Measurements from ENCODE around the gene RAI2. TPM values are rescaled to one million over a fixed set of nuclear protein-coding genes. Genes with fewer than 3 reads are reported as not detected.
A peak's percentile ranks its signal among the peaks of the same experiment; 100 is the strongest.

RAI2 gene
- total and polyA plus RNA-seq, 9 donors = 26.5 to 72.9 (median 43.6) TPM

- Histone ChIP-seq H3K4me3 (no peak overlapping the region), H3K27me3 (no peaks in the 10 kb centered on the region), H3K27ac (no peak overlapping the region), H3K36me3 (no peaks in the 10 kb centered on the region), H3K4me1 (ENCODE audit: insufficient read depth) (peaks cover 5% of the 10 kb centered on the region), H3K9me3 (no peaks in the 10 kb centered on the region)
- DNase-seq = no peak
- WGBS, 3 donors = 14 to 27% (median 24%) methylated on average over 3 of the region's 3 CpGs
- TF ChIP-seq POLR2A (IDR thresholded peaks at IDR 0.05) = no peak
- no peak for TF ChIP-seq EP300 (IDR thresholded peaks at IDR 0.05)
- no peak for TF ChIP-seq CTCF (IDR thresholded peaks at IDR 0.05)
- intact Hi-C loops (cut with DNase I) = no loop called here
Observed at GRCh38 chrX:17814557-17814956, 46.5 kb downstream of the RAI2 start.

- Histone ChIP-seq H3K4me1 (ENCODE audit: insufficient read depth) (peaks cover 5% of the 10 kb centered on the region), H3K9me3 (no peaks in the 10 kb centered on the region), H3K27me3 (no peaks in the 10 kb centered on the region), H3K36me3 (no peaks in the 10 kb centered on the region), H3K27ac (no peak overlapping the region), H3K4me3 (no peak overlapping the region)
- no peak for DNase-seq
- intact Hi-C loops (cut with DNase I) = no loop called here
- 66 to 73% (median 72%) methylated on average over 3 of the region's 3 CpGs for WGBS, 3 donors
- no peak for TF ChIP-seq EP300 (IDR thresholded peaks at IDR 0.05)
- TF ChIP-seq CTCF (IDR thresholded peaks at IDR 0.05) = no peak
- TF ChIP-seq POLR2A (IDR thresholded peaks at IDR 0.05) = no peak
Observed at GRCh38 chrX:17814059-17814458, 47.0 kb downstream of the RAI2 start.

- 59 to 63% (median 62%) methylated on average over 3 of the region's 3 CpGs for WGBS, 3 donors
- no peak for TF ChIP-seq EP300 (IDR thresholded peaks at IDR 0.05)
- no peak for TF ChIP-seq CTCF (IDR thresholded peaks at IDR 0.05)
- no peak for TF ChIP-seq POLR2A (IDR thresholded peaks at IDR 0.05)
- no peaks in the 10 kb centered on the region for H3K9me3 ChIP-seq
- DNase-seq = no peak
- no peak overlapping the region for H3K4me3 ChIP-seq
- intact Hi-C loops (cut with DNase I) = no loop called here
- H3K27ac ChIP-seq = no peak overlapping the region
- peaks cover 5% of the 10 kb centered on the region for H3K4me1 ChIP-seq (ENCODE audit: insufficient read depth)
- no peaks in the 10 kb centered on the region for H3K27me3 ChIP-seq
- no peaks in the 10 kb centered on the region for H3K36me3 ChIP-seq
Observed at GRCh38 chrX:17813277-17813676, 47.8 kb downstream of the RAI2 start.

GRCh38 chrX:17812763-17813162, 48.3 kb downstream of the RAI2 start:
- no peak for TF ChIP-seq EP300 (IDR thresholded peaks at IDR 0.05)
- peak in 1 of 3 donors; percentile 63 for TF ChIP-seq CTCF (IDR thresholded peaks at IDR 0.05)
- TF ChIP-seq POLR2A (IDR thresholded peaks at IDR 0.05) = no peak
- 22 to 45% (median 29%) methylated on average over 1 of the region's 1 CpG for WGBS, 3 donors
- intact Hi-C loops (cut with DNase I) = no loop called here
- no peak overlapping the region for H3K4me3 ChIP-seq
- no peaks in the 10 kb centered on the region for H3K36me3 ChIP-seq
- H3K27ac ChIP-seq = no peak overlapping the region
- no peaks in the 10 kb centered on the region for H3K27me3 ChIP-seq
- H3K4me1 ChIP-seq (ENCODE audit: insufficient read depth) = peaks cover 5% of the 10 kb centered on the region
- H3K9me3 ChIP-seq = no peaks in the 10 kb centered on the region
- DNase-seq = peak in 1 of 5 donors; percentile 33
